Liver (tissue), 3 donors: ENCODE results near the gene SYT2.

Experiments used
- EGR1 ChIP-seq, 2 donors: IDR thresholded peaks; 2 replicates each; pipeline ENCODE4 v1.6.1; 2016 to 2018; ENCODE audit warnings: antibody characterized with exemption in 2 of 2, low read depth in 2 of 2
- GABPA ChIP-seq, 2 donors: IDR thresholded peaks in 1 of 2; conservative IDR thresholded peaks in 1 of 2; 2 replicates each; pipeline ENCODE4 v1.6.1; 2016; ENCODE audit warnings: antibody characterized with exemption in 2 of 2, mild to moderate bottlenecking in 1 of 2, moderate library complexity in 1 of 2
- HNF4A ChIP-seq, 2 donors: conservative IDR thresholded peaks; 2 replicates each; pipeline ENCODE4 v1.6.1; 2016; ENCODE audit warnings: antibody characterized with exemption in 2 of 2, mild to moderate bottlenecking in 2 of 2
- RAD21 ChIP-seq, 2 donors: IDR thresholded peaks; 2 replicates each; pipeline ENCODE4 v1.6.1; 2016; ENCODE audit warnings: antibody characterized with exemption in 2 of 2, mild to moderate bottlenecking in 2 of 2
- RXRA ChIP-seq, 2 donors: IDR thresholded peaks; 2 replicates each; pipeline ENCODE4 v1.6.1; 2017 to 2018; ENCODE audit warnings: antibody characterized with exemption in 2 of 2, mild to moderate bottlenecking in 1 of 2
- SP1 ChIP-seq: IDR thresholded peaks from 2 replicates; pipeline ENCODE4 v1.6.1; 2018; ENCODE audit warnings: antibody characterized with exemption, mild to moderate bottlenecking
- TAF1 ChIP-seq: conservative IDR thresholded peaks from 2 replicates; pipeline ENCODE4 v1.6.1; 2016; ENCODE audit warnings: antibody characterized with exemption, mild to moderate bottlenecking
- YY1 ChIP-seq: IDR thresholded peaks from 2 replicates; pipeline ENCODE4 v1.6.1; 2016; ENCODE audit warnings: antibody characterized with exemption, mild to moderate bottlenecking
- TF ChIP-seq, protein P1 (sequence below): fragments of 150-350 bp; IDR thresholded peaks from 2 replicates; pipeline ENCODE4 v1.5.1; 2017; ENCODE audit warnings: improper control_type of control experiment, low read depth, low read length; ENCODE audit not compliant: missing input control
- TF ChIP-seq, protein P2 (sequence below): IDR thresholded peaks from 2 replicates; pipeline ENCODE4 v1.6.1; 2016; ENCODE audit warnings: antibody characterized with exemption
- TF ChIP-seq, protein P3 (sequence below): IDR thresholded peaks from 2 replicates; pipeline ENCODE4 v1.6.1; 2016; ENCODE audit warnings: antibody characterized with exemption, mild to moderate bottlenecking
- donor health status: healthy.
- donor health status: healthy.

DNA sequence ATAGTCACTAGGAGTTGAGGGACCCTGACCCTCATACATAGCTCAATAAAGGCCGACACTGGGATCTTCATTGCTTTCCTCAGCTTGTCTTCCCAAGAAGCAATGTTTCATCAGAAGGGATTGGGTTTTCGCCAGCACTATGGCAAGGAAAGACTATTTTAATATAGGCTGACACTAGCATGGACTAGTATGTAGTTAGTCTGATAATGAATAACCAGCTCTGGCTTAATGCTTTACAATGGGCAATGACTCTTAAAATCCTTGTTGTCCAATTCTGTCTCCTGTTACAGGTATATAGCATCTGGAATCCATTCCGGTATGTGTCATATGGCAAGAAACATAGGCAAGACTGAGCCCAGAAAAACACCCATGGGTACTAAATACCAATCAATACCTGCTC lies 15.3 kb upstream of the SYT2 start:
- TF ChIP-seq, protein P1, sequence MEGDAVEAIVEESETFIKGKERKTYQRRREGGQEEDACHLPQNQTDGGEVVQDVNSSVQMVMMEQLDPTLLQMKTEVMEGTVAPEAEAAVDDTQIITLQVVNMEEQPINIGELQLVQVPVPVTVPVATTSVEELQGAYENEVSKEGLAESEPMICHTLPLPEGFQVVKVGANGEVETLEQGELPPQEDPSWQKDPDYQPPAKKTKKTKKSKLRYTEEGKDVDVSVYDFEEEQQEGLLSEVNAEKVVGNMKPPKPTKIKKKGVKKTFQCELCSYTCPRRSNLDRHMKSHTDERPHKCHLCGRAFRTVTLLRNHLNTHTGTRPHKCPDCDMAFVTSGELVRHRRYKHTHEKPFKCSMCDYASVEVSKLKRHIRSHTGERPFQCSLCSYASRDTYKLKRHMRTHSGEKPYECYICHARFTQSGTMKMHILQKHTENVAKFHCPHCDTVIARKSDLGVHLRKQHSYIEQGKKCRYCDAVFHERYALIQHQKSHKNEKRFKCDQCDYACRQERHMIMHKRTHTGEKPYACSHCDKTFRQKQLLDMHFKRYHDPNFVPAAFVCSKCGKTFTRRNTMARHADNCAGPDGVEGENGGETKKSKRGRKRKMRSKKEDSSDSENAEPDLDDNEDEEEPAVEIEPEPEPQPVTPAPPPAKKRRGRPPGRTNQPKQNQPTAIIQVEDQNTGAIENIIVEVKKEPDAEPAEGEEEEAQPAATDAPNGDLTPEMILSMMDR = no peak
- no peak for TF ChIP-seq EGR1 (IDR thresholded peaks at IDR 0.05; ENCODE audit: low read depth in 2 of 2)
- no peak for TF ChIP-seq SP1
- TF ChIP-seq RAD21 (IDR thresholded peaks at IDR 0.05) = no peak
- no peak for TF ChIP-seq YY1
- TF ChIP-seq HNF4A (conservative IDR thresholded peaks at IDR 0.05) = no peak
- TF ChIP-seq, protein P2, sequence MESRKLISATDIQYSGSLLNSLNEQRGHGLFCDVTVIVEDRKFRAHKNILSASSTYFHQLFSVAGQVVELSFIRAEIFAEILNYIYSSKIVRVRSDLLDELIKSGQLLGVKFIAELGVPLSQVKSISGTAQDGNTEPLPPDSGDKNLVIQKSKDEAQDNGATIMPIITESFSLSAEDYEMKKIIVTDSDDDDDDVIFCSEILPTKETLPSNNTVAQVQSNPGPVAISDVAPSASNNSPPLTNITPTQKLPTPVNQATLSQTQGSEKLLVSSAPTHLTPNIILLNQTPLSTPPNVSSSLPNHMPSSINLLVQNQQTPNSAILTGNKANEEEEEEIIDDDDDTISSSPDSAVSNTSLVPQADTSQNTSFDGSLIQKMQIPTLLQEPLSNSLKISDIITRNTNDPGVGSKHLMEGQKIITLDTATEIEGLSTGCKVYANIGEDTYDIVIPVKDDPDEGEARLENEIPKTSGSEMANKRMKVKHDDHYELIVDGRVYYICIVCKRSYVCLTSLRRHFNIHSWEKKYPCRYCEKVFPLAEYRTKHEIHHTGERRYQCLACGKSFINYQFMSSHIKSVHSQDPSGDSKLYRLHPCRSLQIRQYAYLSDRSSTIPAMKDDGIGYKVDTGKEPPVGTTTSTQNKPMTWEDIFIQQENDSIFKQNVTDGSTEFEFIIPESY = no peak
- TF ChIP-seq, protein P3, sequence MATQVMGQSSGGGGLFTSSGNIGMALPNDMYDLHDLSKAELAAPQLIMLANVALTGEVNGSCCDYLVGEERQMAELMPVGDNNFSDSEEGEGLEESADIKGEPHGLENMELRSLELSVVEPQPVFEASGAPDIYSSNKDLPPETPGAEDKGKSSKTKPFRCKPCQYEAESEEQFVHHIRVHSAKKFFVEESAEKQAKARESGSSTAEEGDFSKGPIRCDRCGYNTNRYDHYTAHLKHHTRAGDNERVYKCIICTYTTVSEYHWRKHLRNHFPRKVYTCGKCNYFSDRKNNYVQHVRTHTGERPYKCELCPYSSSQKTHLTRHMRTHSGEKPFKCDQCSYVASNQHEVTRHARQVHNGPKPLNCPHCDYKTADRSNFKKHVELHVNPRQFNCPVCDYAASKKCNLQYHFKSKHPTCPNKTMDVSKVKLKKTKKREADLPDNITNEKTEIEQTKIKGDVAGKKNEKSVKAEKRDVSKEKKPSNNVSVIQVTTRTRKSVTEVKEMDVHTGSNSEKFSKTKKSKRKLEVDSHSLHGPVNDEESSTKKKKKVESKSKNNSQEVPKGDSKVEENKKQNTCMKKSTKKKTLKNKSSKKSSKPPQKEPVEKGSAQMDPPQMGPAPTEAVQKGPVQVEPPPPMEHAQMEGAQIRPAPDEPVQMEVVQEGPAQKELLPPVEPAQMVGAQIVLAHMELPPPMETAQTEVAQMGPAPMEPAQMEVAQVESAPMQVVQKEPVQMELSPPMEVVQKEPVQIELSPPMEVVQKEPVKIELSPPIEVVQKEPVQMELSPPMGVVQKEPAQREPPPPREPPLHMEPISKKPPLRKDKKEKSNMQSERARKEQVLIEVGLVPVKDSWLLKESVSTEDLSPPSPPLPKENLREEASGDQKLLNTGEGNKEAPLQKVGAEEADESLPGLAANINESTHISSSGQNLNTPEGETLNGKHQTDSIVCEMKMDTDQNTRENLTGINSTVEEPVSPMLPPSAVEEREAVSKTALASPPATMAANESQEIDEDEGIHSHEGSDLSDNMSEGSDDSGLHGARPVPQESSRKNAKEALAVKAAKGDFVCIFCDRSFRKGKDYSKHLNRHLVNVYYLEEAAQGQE = no peak
- TF ChIP-seq TAF1 = no peak
- no peak for TF ChIP-seq RXRA (IDR thresholded peaks at IDR 0.05)
- TF ChIP-seq GABPA (IDR thresholded peaks at IDR 0.05 in 1 of 2, conservative IDR thresholded peaks at IDR 0.05 in 1 of 2) = no peak
